SU-DHL-6 (cell line): ENCODE data around the gene REPS1.

Experiments
- CTCF ChIP-seq: fragments of 200-600 bp; sonication (generic); IDR thresholded peaks from one replicate; pipeline ENCODE4 v1.5.1; 2017; ENCODE audit warnings: antibody characterized with exemption, mild to moderate bottlenecking, low read length, moderate library complexity; ENCODE audit not compliant: insufficient read depth, poor library complexity, severe bottlenecking
- EZH2phosphoT487 ChIP-seq: fragments of 200-600 bp; sonication (generic), shearing (Covaris generic); conservative IDR thresholded peaks from 2 replicates; pipeline ENCODE4 v1.6.1; 2018; ENCODE audit warnings: mild to moderate bottlenecking, antibody characterized with exemption, low read length, moderate library complexity, mixed read lengths

GRCh38 chr6:138907167-138907566 lies 80.9 kb downstream of the REPS1 start:
- TF ChIP-seq CTCF (no peak), EZH2phosphoT487 (no peak)
